Measurements from ENCODE around the gene AHCYL1.

The AHCYL1 gene

GRCh38 chr1:110049801-110050601 is 65.4 kb downstream of the AHCYL1 start:
- Histone ChIP-seq H3K27me3 (replicated peaks) (no peaks in the 10 kb centered on the region), H3K27ac (no peak overlapping the region), H3K4me3 (ENCODE audit: low read depth, low read length) (no peak overlapping the region), H3K36me3 (replicated peaks) (peaks cover 90% of the 10 kb centered on the region)
- no peak for DNase-seq
- in situ Hi-C loops (cut with HindIII; ENCODE audit: low pct_ligation_motif_present, low sequenced_read_pairs): no loop called here
- TF ChIP-seq CTCF (IDR thresholded peaks at IDR 0.05; ENCODE audit: low read depth, low read length, missing control alignments): no peak

- DNase-seq: no peak
- peak overlapping the region; percentile 21 for H3K27ac ChIP-seq
- H3K4me3 ChIP-seq (ENCODE audit: low read depth, low read length): no peak overlapping the region
- in situ Hi-C loops (cut with HindIII; ENCODE audit: low pct_ligation_motif_present, low sequenced_read_pairs): no loop called here
- H3K36me3 ChIP-seq (replicated peaks): peaks cover 86% of the 10 kb centered on the region
- no peaks in the 10 kb centered on the region for H3K27me3 ChIP-seq (replicated peaks)
- no peak for TF ChIP-seq CTCF (IDR thresholded peaks at IDR 0.05; ENCODE audit: low read depth, low read length, missing control alignments)
Observed at GRCh38 chr1:110050602-110051261, 66.2 kb downstream of the AHCYL1 start.

- peaks cover 86% of the 10 kb centered on the region for H3K36me3 ChIP-seq (replicated peaks)
- no peak for TF ChIP-seq CTCF (IDR thresholded peaks at IDR 0.05; ENCODE audit: low read depth, low read length, missing control alignments)
- no peak for DNase-seq
- no peaks in the 10 kb centered on the region for H3K27me3 ChIP-seq (replicated peaks)
- H3K4me3 ChIP-seq (ENCODE audit: low read depth, low read length): no peak overlapping the region
- H3K27ac ChIP-seq: peak overlapping the region; percentile 21
- in situ Hi-C loops (cut with HindIII; ENCODE audit: low pct_ligation_motif_present, low sequenced_read_pairs): no loop called here
Observed at GRCh38 chr1:110051262-110051648, 66.7 kb downstream of the AHCYL1 start.

- in situ Hi-C loops (cut with HindIII; ENCODE audit: low pct_ligation_motif_present, low sequenced_read_pairs): no loop called here
- DNase-seq: peak; percentile 47
- H3K27me3 ChIP-seq (replicated peaks): no peaks in the 10 kb centered on the region
- peaks cover 77% of the 10 kb centered on the region for H3K36me3 ChIP-seq (replicated peaks)
- peak; percentile 98 for TF ChIP-seq CTCF (IDR thresholded peaks at IDR 0.05; ENCODE audit: low read depth, low read length, missing control alignments)
- no peak overlapping the region for H3K4me3 ChIP-seq (ENCODE audit: low read depth, low read length)
- no peak overlapping the region for H3K27ac ChIP-seq
Observed at GRCh38 chr1:110053552-110054428, 69.2 kb downstream of the AHCYL1 start.

GRCh38 chr1:110055493-110056284 is 71.1 kb downstream of the AHCYL1 start:
- DNase-seq: peak; percentile 67
- in situ Hi-C loops (cut with HindIII; ENCODE audit: low pct_ligation_motif_present, low sequenced_read_pairs): no loop called here
- Histone ChIP-seq H3K27me3 (replicated peaks) (no peaks in the 10 kb centered on the region), H3K27ac (peak overlapping the region; percentile 27), H3K4me3 (ENCODE audit: low read depth, low read length) (no peak overlapping the region), H3K36me3 (replicated peaks) (peaks cover 62% of the 10 kb centered on the region)
- no peak for TF ChIP-seq CTCF (IDR thresholded peaks at IDR 0.05; ENCODE audit: low read depth, low read length, missing control alignments)

Data from brain microvascular endothelial cell (primary cell).